C1 segment of cervical spinal cord (tissue), 14 donors: ENCODE measurements around the gene ATP6V1E1.
"Not testable (repeated sequence)": the region's sequence is repeated elsewhere in the genome, so short reads cannot be mapped to it uniquely, and the experiment has no call there.

Experiments used
- DNase-seq, 14 donors: peaks; one replicate each; lab custom pipeline; 2025; lab: John Stamatoyannopoulos, UW

Gene ATP6V1E1

DNA sequence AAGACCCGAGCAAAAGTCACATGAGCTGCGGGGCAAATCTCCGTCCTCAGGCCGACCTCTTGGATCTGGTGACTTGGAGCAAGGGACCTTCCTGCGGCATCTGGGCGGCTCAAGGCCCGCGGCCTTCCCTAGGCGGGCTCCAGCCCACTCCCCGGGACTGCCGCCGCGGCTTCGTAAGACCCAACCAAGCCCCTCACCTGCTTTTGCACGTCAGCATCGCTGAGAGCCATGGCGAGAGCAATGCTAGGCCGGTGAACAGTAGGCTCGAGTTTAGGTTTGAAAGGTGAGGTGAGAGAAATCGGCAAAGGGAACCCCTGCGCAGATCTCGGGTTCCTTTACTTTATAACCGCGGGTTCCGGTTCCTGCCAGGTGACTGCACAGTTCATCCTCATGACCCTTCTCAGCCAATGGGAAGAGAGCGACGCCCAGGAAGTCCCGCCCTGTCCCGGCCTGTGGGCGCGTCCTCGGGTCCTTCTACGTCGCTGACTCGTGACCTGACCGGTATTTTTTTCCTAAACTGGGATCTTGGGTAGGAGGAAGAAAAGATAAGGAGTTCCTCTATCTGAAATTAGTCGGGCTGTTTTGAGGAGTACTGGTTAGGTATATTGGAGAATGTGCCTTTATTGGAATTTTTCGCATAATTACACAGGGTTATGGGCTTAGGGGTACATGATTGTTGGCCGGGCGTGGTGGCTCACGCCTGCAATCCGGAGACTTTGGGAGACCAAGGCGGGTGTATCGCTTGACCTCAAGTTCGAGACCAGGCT, at the start of gene ATP6V1E1:
ATP6V1E1 (minus strand) TSS at position 344 of the 767 bp plus-strand sequence; CDS start at position 230, 114 bp downstream.
- DNase-seq, result peak; percentile 69 to 97 (median 94)

DNA sequence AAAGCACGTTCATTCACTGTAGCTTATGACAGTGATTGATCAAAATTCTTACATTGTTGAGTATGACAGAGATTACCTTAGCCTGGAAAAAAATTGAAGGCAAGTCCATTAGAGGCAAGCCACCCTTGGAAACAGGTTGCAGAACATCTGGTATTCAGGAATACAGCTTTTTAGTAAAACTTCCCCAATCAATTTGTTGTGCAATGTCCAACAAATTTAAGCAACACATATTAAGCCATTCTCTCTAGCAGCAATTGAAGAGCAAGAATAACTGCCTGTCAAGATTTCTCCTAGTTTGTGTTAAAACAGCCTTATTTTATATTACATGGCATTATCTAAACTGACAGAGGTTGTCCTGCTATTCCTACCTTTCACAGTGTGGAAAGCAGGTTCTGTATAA, 47.0 kb upstream of the ATP6V1E1 start:
- DNase-seq, result no peak

GRCh38 chr22:17674152-17674551, 45.6 kb upstream of the ATP6V1E1 start:
- DNase-seq, result no peak

GRCh38 chr22:17672417-17672991, 44.0 kb upstream of the ATP6V1E1 start:
- DNase-seq, result peak in 1 of 14 donors; percentile 95

GRCh38 chr22:17671521-17672092, 43.1 kb upstream of the ATP6V1E1 start:
- not testable (repeated sequence) for DNase-seq

DNA sequence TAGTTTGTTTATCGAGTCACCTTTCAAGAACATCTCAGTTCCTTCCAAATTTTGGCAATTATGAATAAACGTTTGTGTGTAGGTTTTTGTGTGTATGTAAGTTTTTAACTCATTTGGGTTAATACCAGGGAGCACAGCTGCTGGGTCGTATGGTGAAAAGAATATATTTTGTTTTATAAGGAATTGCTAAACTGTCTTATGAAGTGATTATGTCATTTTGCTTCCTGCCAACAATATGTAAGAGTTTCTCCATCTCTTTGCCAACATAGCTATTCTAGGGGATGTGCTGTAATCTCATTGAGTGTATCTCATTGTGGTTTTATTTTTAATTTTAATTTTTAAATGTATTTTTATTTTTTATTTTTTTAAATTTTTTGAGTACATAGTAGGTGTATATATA, 37.3 kb upstream of the ATP6V1E1 start:
- DNase-seq, result no peak

DNA sequence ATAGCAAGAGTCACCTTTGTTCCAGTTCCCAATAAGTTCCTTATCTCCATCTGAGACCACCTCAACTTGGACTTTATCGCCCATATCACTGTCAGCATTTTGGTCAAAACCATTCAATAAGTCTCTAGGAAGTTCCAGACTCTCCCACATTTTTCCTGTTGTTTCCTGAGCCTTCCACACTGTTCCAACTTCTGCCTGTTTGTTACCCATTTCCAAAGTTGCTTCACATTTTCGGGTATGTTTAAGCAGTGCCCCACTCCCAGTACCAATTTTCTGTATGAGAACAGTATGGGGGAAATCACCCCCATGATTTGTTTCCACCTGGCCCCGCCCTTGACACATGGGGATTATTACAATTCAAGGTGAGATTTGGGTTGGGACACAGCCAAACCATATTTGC, 36.7 kb upstream of the ATP6V1E1 start:
- DNase-seq, result no peak

- DNase-seq, result no peak
Observed at GRCh38 chr22:17664414-17665055, 36.0 kb upstream of the ATP6V1E1 start.

GRCh38 chr22:17656870-17657395, 28.4 kb upstream of the ATP6V1E1 start:
- DNase-seq, result no peak

DNA sequence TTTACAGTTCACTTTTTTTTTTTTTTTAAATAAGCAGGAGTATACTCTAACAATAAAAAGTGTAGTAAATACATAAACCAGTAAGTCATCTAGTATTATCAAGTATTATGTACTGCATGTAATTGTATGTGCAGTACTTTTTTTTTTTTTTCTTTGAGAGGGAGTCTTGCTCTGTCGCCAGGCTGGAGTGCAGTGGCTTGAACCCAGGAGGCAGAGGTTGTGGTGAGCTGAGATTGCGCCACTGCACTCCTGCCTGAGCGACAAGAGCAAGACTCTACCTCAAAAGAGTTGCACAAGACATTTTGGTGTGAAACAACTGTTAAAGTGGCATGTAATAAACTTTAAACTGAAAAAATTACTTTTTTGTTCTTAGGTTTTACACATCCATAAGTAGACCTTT, 26.7 kb upstream of the ATP6V1E1 start:
- no peak for DNase-seq

GRCh38 chr22:17648569-17648968, 20.0 kb upstream of the ATP6V1E1 start:
- no peak for DNase-seq

DNA sequence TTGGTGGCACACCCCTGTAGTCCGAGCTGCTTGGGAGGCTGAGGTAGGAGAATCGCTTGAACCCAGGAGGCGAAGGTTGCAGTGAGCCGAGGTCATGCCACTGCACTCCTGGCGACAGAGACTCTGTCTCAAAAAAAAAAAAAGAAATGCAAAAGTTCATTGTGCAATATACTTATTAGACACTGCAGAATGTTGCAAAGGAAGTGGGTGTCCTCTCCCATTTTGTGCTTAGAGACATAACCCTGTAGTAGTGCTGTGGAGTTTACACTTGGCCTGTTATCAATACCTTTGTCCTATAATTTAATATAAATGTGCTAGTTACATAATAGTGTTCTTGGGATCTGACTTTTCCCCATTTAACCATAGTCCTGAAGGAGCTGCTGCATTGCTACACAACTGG, 19.4 kb upstream of the ATP6V1E1 start:
- no peak for DNase-seq

DNA sequence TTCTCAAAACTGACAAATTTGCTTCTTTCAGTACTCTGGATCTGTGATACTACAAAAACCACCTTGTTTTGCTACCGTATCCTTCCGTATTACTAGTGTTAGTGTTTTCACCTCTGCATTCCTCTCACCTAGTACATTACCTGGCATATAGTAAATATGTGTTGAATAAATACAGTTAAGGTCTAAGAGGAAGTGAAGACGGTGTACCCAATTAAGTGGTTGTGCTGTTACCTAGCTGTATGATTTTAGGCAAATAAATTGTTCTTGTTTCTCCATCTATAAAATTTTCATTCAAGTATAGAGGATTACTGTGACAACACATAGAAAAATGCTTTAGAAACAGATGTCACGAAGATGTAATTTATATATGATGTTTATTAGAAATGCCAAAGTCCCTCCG, 18.9 kb upstream of the ATP6V1E1 start:
- DNase-seq, result no peak

- DNase-seq, result not testable (repeated sequence)
Observed at GRCh38 chr22:17642357-17642756, 13.8 kb upstream of the ATP6V1E1 start.

GRCh38 chr22:17641269-17641668, 12.7 kb upstream of the ATP6V1E1 start:
- DNase-seq, result no peak

DNA sequence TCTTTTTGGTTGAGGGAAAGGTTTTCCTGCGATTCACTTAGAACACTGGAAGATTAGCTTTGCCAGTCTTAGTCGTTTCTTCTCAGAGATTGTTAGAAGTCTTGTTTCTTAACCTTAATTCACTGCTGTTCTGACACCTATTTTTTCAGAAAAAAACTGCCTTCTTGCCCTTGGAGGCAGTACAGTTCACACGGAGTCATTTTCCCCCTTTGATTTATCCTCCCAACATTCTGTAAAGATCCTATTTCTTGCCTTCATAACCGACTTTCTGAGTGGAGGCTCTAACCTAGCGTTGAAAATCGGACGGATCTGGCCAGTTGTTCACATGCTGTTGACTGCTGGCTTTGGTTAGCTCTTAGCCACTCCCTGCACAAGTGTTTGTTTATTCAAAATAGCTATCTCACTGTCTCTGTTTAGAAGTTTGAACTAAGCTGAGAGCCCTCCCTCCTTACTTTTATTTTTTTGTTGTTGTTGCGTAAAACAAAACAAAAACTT, 10.7 kb upstream of the ATP6V1E1 start:
- DNase-seq, result peak in 1 of 14 donors; percentile 3

DNA sequence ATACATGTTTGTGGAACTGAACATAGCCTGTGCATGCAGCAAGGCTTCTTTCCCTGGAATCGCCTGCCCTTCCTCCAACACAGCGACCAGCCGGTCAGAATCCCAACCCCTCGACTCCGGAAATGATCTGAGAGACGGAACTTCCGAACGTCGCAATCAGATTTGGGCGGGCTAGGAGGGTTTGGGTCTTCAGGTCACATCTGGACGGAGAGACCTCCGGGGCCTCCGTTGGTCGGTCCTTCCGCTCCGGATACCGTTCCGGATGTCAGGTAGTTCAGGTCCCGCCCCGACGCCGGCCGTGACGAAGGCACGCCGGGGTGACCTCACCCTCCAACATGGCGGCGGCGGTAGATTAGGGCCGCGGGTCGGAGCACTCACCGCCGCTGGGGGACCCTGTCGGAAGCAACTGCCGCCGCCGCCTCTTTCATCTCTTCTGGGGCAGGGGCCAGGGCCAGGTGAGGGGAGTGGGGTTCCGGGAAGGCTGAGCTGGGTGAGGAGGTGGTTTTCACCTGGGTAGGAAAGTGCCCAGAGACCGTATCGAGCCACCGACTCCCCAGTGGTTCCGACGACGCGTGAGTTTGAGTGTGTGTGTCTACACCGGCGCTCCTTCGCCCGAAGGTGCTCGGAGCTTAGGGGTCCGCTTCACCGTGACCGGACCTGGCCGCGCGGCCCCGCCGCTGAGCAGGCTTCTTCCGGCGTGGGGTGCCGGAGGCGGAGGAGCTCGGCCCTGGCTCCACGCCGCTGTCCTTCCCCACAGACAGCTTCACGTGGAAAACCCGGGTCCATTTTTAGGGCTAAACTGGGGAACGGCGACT, 10.1 kb upstream of the ATP6V1E1 start, which contains the start of gene BCL2L13:
BCL2L13 (plus strand) TSS at position 326 of the 815 bp plus-strand sequence. CDS start 16,955 bp downstream, outside the sequence.
- peak; percentile 43 to 91 (median 84) for DNase-seq

- no peak for DNase-seq
Observed at GRCh38 chr22:17638182-17638431, 9.6 kb upstream of the ATP6V1E1 start.

GRCh38 chr22:17637490-17638181, 9.1 kb upstream of the ATP6V1E1 start:
- no peak for DNase-seq

DNA sequence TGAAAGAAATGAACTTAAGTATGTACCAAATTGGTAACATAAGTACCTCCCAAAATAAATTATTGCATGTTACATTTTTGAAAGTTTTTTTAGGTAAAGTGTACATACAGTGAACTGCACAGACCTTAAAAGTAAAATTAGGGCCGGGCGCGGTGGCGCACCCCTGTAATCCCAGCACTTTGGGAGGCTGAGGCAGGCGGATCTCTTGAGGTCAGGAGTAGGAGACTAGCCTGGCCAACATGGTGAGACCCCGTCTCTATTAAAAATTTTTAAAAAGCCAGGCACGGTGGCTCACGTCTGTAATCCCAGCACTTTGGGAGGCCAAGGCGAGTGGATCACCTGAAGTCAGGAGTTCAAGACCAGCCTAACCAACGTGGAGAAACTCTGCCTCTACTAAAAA, 8.3 kb upstream of the ATP6V1E1 start:
- DNase-seq, result not testable (repeated sequence)

GRCh38 chr22:17634696-17635095, 6.1 kb upstream of the ATP6V1E1 start:
- DNase-seq, result no peak
